IMR-90 (cell line): ENCODE results near the gene PCID2. TPM values are rescaled to one million over a fixed set of nuclear protein-coding genes. Genes with fewer than 3 reads are reported as not detected.

Experiments
- ATAC-seq: fragments of 200-7000 bp; cut with Tn5 transposase; 2 replicates; pipeline ENCODE4 v1.9.1; 2020; ENCODE audit warnings: low read depth, mild to moderate bottlenecking, moderate library complexity
- BruUV-seq: library from RNA; stranded (reverse); fragments of 400-500 nt; replicated peaks from 2 replicates; lab custom pipeline; 2021; lab: Mats Ljungman, UMichigan
- CTCF ChIA-PET: fragments of 300-600 bp; formaldehyde crosslinking; extraction: SDS; loops from one replicate; lab custom pipeline; 2021; ENCODE audit warnings: antibody characterized with exemption; lab: Yijun Ruan, JAX
- POLR2A ChIA-PET: fragments of 300-600 bp; sonication (Branson Sonifier 250); formaldehyde crosslinking; loops from one replicate; lab custom pipeline; 2022; ENCODE audit warnings: antibody characterized with exemption; ENCODE audit not compliant: unreplicated experiment; lab: Charles Lee
- DNase-seq: peaks from one replicate; pipeline ENCODE4 v3.0.0; 2013
- H2AFZ ChIP-seq: replicated peaks from 2 replicates; pipeline ENCODE3; 2013; ENCODE audit warnings: low read length, mild to moderate bottlenecking; ENCODE audit not compliant: poor library complexity
- H2AK5ac ChIP-seq: 2 replicates; pipeline ENCODE4 v1.6.1; 2013; ENCODE audit warnings: low read depth, low read length, inconsistent platforms
- H2AK9ac ChIP-seq: replicated peaks from 2 replicates; pipeline ENCODE3; 2013; ENCODE audit warnings: mild to moderate bottlenecking, low read depth, low read length, moderate library complexity; ENCODE audit not compliant: poor library complexity
- H2BK120ac ChIP-seq: 2 replicates; pipeline ENCODE4 v1.6.1; 2013; ENCODE audit warnings: low read depth, low read length, inconsistent platforms
- H2BK15ac ChIP-seq: 3 replicates; pipeline ENCODE4 v1.6.1; 2013; ENCODE audit warnings: low read depth, low read length, inconsistent platforms
- H2BK20ac ChIP-seq: 2 replicates; pipeline ENCODE4 v1.6.1; 2013; ENCODE audit warnings: low read depth, mild to moderate bottlenecking, inconsistent platforms, low read length, moderate library complexity
- H2BK5ac ChIP-seq: 2 replicates; pipeline ENCODE4 v1.6.1; 2013; ENCODE audit warnings: mild to moderate bottlenecking, low read depth, low read length, inconsistent platforms; ENCODE audit not compliant: poor library complexity, severe bottlenecking
- H3K14ac ChIP-seq: replicated peaks from 2 replicates; pipeline ENCODE4 v1.6.1; 2013; ENCODE audit warnings: low read depth, low read length, inconsistent platforms
- H3K18ac ChIP-seq: 2 replicates; pipeline ENCODE4 v1.6.1; 2013; ENCODE audit warnings: low read depth, low read length, control low read depth
- H3K23ac ChIP-seq: 2 replicates; pipeline ENCODE4 v1.6.1; 2013; ENCODE audit warnings: low read depth, low read length, inconsistent platforms
- H3K27ac ChIP-seq: 2 replicates; pipeline ENCODE4 v1.5.1; 2013; ENCODE audit warnings: mild to moderate bottlenecking, control low read depth, low read length; ENCODE audit not compliant: insufficient read depth
- H3K27me3 ChIP-seq: 2 replicates; pipeline ENCODE4 v1.6.1; 2013; ENCODE audit warnings: low read length; ENCODE audit not compliant: control insufficient read depth, insufficient read depth
- H3K36me3 ChIP-seq: 2 replicates; pipeline ENCODE4 v1.6.1; 2013; ENCODE audit warnings: low read length, mixed read lengths; ENCODE audit not compliant: control insufficient read depth, insufficient read depth
- H3K4ac ChIP-seq: 2 replicates; pipeline ENCODE4 v1.6.1; 2013; ENCODE audit warnings: low read depth, low read length, inconsistent platforms
- H3K4me1 ChIP-seq: 2 replicates; pipeline ENCODE4 v1.6.1; 2013; ENCODE audit warnings: low read length, mixed read lengths; ENCODE audit not compliant: control insufficient read depth, insufficient read depth
- H3K4me2 ChIP-seq: 2 replicates; pipeline ENCODE4 v1.6.1; 2013; ENCODE audit warnings: low read depth, mild to moderate bottlenecking, control low read depth, low read length, moderate library complexity
- H3K4me3 ChIP-seq: 2 replicates; pipeline ENCODE4 v1.5.1; 2013; ENCODE audit warnings: low read depth, mild to moderate bottlenecking, control low read depth, low read length, moderate library complexity; ENCODE audit not compliant: insufficient read depth
- H3K56ac ChIP-seq: 2 replicates; pipeline ENCODE4 v1.6.1; 2013; ENCODE audit warnings: low read length, inconsistent platforms; ENCODE audit not compliant: insufficient read depth; ENCODE audit errors: extremely low read depth
- H3K79me1 ChIP-seq, 2 experiments: 2 replicates each; pipeline ENCODE4 v1.6.1; 2013; ENCODE audit warnings: low read length in 2 of 2, inconsistent platforms in 1 of 2, low read depth in 1 of 2
- H3K9ac ChIP-seq: 2 replicates; pipeline ENCODE4 v1.6.1; 2013; ENCODE audit warnings: low read depth, low read length, control low read depth
- H3K9me1 ChIP-seq: 2 replicates; pipeline ENCODE4 v1.6.1; 2013; ENCODE audit warnings: low read length, inconsistent platforms; ENCODE audit not compliant: insufficient read depth
- H3K9me3 ChIP-seq: 2 replicates; pipeline ENCODE4 v1.6.1; 2013; ENCODE audit warnings: low read length; ENCODE audit not compliant: control insufficient read depth, insufficient read depth
- H4K20me1 ChIP-seq: 2 replicates; pipeline ENCODE4 v1.6.1; 2013; ENCODE audit warnings: low read length, inconsistent platforms; ENCODE audit not compliant: insufficient read depth
- H4K5ac ChIP-seq: 2 replicates; pipeline ENCODE4 v1.6.1; 2013; ENCODE audit warnings: mild to moderate bottlenecking, low read depth, low read length, control low read depth
- H4K8ac ChIP-seq, 2 experiments: 2 replicates each; pipeline ENCODE4 v1.6.1; 2013; ENCODE audit warnings: low read depth in 2 of 2, low read length in 2 of 2, control low read depth in 1 of 2, inconsistent platforms in 1 of 2
- H4K91ac ChIP-seq: 2 replicates; pipeline ENCODE4 v1.6.1; 2013; ENCODE audit warnings: low read depth, low read length, inconsistent platforms; ENCODE audit not compliant: insufficient read depth
- BHLHE40 ChIP-seq: fragments of 150-350 bp; IDR thresholded peaks from 2 replicates; pipeline ENCODE4 v1.6.1; 2016; ENCODE audit warnings: mild to moderate bottlenecking, low read depth, low read length
- CEBPB ChIP-seq: IDR thresholded peaks from 2 replicates; pipeline ENCODE4 v1.6.1; 2012; ENCODE audit warnings: low read depth, low read length, improper control_type of control experiment
- CHD1 ChIP-seq: IDR thresholded peaks from 2 replicates; pipeline ENCODE4 v1.6.1; 2012; ENCODE audit warnings: low read depth, low read length, improper control_type of control experiment
- MAFK ChIP-seq: IDR thresholded peaks from 2 replicates; pipeline ENCODE4 v1.6.1; 2012; ENCODE audit warnings: low read depth, low read length, improper control_type of control experiment
- MAZ ChIP-seq: IDR thresholded peaks from 2 replicates; pipeline ENCODE4 v1.6.1; 2012; ENCODE audit warnings: low read depth, mild to moderate bottlenecking, low read length, improper control_type of control experiment, moderate library complexity, borderline replicate concordance
- MXI1 ChIP-seq: IDR thresholded peaks from 2 replicates; pipeline ENCODE4 v1.6.1; 2012; ENCODE audit warnings: low read depth, mild to moderate bottlenecking, low read length, moderate library complexity, borderline replicate concordance
- NFE2L2 ChIP-seq: fragments of 150-350 bp; IDR thresholded peaks from 2 replicates; pipeline ENCODE4 v1.6.1; 2016; ENCODE audit warnings: low read depth, mild to moderate bottlenecking, low read length
- POLR2A ChIP-seq: IDR thresholded peaks from 2 replicates; pipeline ENCODE4 v1.6.1; 2012; ENCODE audit warnings: mild to moderate bottlenecking, low read depth, low read length
- RAD21 ChIP-seq: IDR thresholded peaks from 2 replicates; pipeline ENCODE4 v1.6.1; 2012; ENCODE audit warnings: low read length, improper control_type of control experiment
- RFX5 ChIP-seq: IDR thresholded peaks from 2 replicates; pipeline ENCODE4 v1.8.0; 2012; ENCODE audit warnings: low read depth, mild to moderate bottlenecking, low read length, moderate library complexity
- WGBS, 2 experiments: methylation state at CpG; one replicate each; pipeline versions ENCODE4 v1.1.5 to v1.1.7; 2013; ENCODE audit warnings: missing lambda C conversion rate in 2 of 2; ENCODE audit not compliant: insufficient read length in 1 of 2; ENCODE audit errors: extremely low coverage in 2 of 2; 5-methylcytosine and 5-hydroxymethylcytosine counted together
- dilution Hi-C: fragments of 300-500 bp; cut with HindIII; formaldehyde crosslinking; loops from one replicate; pipeline ENCODE4 v1.14.3; 2018; ENCODE audit warnings: low sequenced_read_pairs; ENCODE audit not compliant: unreplicated experiment
- in situ Hi-C: fragments of 300-500 bp; cut with MboI; formaldehyde crosslinking; loops from 3 replicates; pipeline ENCODE4 v1.14.3; 2019; ENCODE audit warnings: low sequenced_read_pairs, inconsistent platforms, mixed read lengths
- intact Hi-C: fragments of 100-400 bp; cut with micrococcal nuclease; formaldehyde crosslinking; loops from 2 replicates; pipeline ENCODE4 v1.10.0; 2022
- polyA plus RNA-seq, 3 experiments: library from polyadenylated mRNA; depleted of rRNA; stranded (reverse); fragments of >200 nt; gene quantifications; 2 replicates each; pipeline ENCODE4 v1.2.3, GENCODE V29; 2012; ENCODE audit warnings: low replicate concordance in 1 of 3
- total RNA-seq: library from RNA; depleted of rRNA; stranded (reverse); fragments of >200 nt; gene quantifications from 2 replicates; pipeline ENCODE4 v1.2.3, GENCODE V29; 2012
- TF ChIP-seq, protein P1 (sequence below): fragments of 150-350 bp; IDR thresholded peaks from 2 replicates; pipeline ENCODE4 v1.6.1; 2017; ENCODE audit warnings: mild to moderate bottlenecking, antibody characterized with exemption, low read length, low read depth
- TF ChIP-seq, protein P2 (sequence below): conservative IDR thresholded peaks from 2 replicates; pipeline ENCODE4 v1.5.1; 2012; ENCODE audit warnings: mild to moderate bottlenecking, low read depth, low read length, improper control_type of control experiment

Gene PCID2
- total and polyA plus RNA-seq, 2 of the 4 experiments (the other 2 are of a cell fraction): 83.5 to 90.9 TPM

DNA sequence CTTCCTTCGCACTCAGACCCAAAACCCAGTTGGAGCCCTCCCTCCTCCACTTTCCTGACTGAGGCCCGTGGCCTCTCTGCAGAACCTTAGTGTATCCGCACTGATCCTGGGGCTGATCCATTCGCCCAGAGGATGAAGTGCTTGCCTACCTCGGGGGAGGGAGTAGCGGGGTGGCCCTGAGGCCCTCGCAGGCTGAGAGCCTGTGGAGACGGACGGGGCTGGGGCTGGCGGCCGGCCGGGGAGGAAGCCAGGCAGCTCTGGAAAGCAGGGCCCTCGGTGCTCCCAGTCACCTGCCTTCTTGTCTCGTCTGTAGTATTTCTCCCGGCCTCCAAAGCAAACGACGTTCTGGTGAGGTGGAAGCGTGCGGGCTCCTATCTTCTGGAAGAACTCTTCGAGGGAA lies 48.8 kb downstream of the PCID2 start:
- no peaks in the 10 kb centered on the region for H4K20me1 ChIP-seq
- H2AK9ac ChIP-seq: no peak overlapping the region
- 90% methylated on average over 7 of the region's 20 CpGs; no CpG with 5 or more reads in 1 of the 2 experiments for WGBS, 2 experiments
- H2BK120ac ChIP-seq: no peak overlapping the region
- no peak overlapping the region for H4K91ac ChIP-seq
- no peak overlapping the region for H2BK20ac ChIP-seq
- no peak overlapping the region for H3K27ac ChIP-seq
- no peak overlapping the region for H3K23ac ChIP-seq
- H3K27me3 ChIP-seq: no peaks in the 10 kb centered on the region
- ChIA-PET POLR2A (no interaction called here), CTCF (no interaction called here)
- H2BK5ac ChIP-seq: no peak overlapping the region
- H3K4me1 ChIP-seq: no peaks in the 10 kb centered on the region; the same call in 1 of the 2 replicates
- H3K79me1 ChIP-seq: no peaks in the 10 kb centered on the region
- no peak overlapping the region for H2AK5ac ChIP-seq
- H3K4ac ChIP-seq: no peak overlapping the region
- in situ Hi-C loops: no loop called here
- dilution Hi-C loops: no loop called here
- no peak overlapping the region for H3K9ac ChIP-seq
- no peak overlapping the region for H3K14ac ChIP-seq
- no peak overlapping the region for H4K8ac ChIP-seq
- no peak for TF ChIP-seq BHLHE40
- no peak for TF ChIP-seq MXI1
- TF ChIP-seq, protein P1, sequence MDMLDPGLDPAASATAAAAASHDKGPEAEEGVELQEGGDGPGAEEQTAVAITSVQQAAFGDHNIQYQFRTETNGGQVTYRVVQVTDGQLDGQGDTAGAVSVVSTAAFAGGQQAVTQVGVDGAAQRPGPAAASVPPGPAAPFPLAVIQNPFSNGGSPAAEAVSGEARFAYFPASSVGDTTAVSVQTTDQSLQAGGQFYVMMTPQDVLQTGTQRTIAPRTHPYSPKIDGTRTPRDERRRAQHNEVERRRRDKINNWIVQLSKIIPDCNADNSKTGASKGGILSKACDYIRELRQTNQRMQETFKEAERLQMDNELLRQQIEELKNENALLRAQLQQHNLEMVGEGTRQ: no peak
- TF ChIP-seq MAZ: no peak
- TF ChIP-seq, protein P2, sequence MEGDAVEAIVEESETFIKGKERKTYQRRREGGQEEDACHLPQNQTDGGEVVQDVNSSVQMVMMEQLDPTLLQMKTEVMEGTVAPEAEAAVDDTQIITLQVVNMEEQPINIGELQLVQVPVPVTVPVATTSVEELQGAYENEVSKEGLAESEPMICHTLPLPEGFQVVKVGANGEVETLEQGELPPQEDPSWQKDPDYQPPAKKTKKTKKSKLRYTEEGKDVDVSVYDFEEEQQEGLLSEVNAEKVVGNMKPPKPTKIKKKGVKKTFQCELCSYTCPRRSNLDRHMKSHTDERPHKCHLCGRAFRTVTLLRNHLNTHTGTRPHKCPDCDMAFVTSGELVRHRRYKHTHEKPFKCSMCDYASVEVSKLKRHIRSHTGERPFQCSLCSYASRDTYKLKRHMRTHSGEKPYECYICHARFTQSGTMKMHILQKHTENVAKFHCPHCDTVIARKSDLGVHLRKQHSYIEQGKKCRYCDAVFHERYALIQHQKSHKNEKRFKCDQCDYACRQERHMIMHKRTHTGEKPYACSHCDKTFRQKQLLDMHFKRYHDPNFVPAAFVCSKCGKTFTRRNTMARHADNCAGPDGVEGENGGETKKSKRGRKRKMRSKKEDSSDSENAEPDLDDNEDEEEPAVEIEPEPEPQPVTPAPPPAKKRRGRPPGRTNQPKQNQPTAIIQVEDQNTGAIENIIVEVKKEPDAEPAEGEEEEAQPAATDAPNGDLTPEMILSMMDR: no peak
- TF ChIP-seq CHD1: no peak
- no peak for TF ChIP-seq MAFK
- TF ChIP-seq RAD21: no peak
- no peak for TF ChIP-seq RFX5
- TF ChIP-seq POLR2A: no peak
- no peak for TF ChIP-seq CEBPB
- no peak for TF ChIP-seq NFE2L2
- peaks cover under 1% of the 10 kb centered on the region; the same call in 1 of the 2 replicates for H3K9me1 ChIP-seq
- no peak overlapping the region for H3K4me2 ChIP-seq
- intact Hi-C loops: no loop called here
- H3K4me3 ChIP-seq: no peak overlapping the region
- DNase-seq (no peak), ATAC-seq (no peak)
- H3K18ac ChIP-seq: no peak overlapping the region
- no peak overlapping the region for H2AFZ ChIP-seq
- H2BK15ac ChIP-seq: no peak overlapping the region
- no peak overlapping the region for H4K5ac ChIP-seq
- H3K36me3 ChIP-seq: no peaks in the 10 kb centered on the region
- no peak overlapping the region for H3K56ac ChIP-seq
- BruUV-seq: no TSS peak
- no peaks in the 10 kb centered on the region for H3K9me3 ChIP-seq
